GM21447 (cell line): ENCODE results near the gene PKIG.
"Not testable (repeated sequence)": the region's sequence is repeated elsewhere in the genome, so short reads cannot be mapped to it uniquely, and the experiment has no call there.

Experiments
- ATAC-seq: cut with Tn5 transposase; IDR thresholded peaks from one replicate; pipeline ENCODE4 v1.9.1; 2021; ENCODE audit not compliant: unreplicated experiment

The PKIG gene

DNA sequence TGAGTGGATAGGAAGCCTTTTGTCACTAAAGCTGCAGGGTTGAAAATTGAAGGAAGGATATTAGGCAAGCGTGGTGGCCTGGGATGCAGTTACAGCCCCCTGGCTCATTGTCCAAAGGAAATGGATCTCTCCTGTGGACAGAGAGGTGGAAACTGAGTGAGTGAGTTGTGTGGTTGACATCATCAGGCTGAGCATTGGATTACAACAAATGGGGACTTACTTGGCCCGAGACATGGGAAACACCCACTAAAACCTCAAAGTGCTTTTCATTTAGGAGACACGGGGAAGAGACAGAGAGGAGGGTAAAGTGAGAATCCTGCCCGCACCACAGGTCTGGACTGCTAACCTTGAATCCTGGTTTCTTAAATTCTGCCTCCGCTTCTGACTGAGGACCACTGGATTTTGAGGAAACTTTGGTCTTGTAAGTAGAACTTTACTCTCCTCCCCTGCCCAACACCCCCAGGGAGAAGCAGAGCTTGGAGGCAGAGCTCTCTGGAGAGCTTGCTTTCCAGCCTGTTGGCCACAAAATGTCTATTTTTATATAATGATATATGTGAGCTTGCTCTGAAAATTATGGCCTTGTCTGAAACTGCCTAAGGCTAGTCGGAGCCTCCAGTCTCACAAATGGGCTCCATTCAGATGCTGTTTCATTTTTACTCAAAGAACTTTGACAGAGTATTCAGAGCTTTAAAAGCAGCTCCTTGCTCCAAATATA, at the start of gene PKIG:
PKIG (plus strand) TSS at position 269 of the 715 bp plus-strand sequence. CDS start 31,978 bp downstream, outside the sequence.
- ATAC-seq: no peak

DNA sequence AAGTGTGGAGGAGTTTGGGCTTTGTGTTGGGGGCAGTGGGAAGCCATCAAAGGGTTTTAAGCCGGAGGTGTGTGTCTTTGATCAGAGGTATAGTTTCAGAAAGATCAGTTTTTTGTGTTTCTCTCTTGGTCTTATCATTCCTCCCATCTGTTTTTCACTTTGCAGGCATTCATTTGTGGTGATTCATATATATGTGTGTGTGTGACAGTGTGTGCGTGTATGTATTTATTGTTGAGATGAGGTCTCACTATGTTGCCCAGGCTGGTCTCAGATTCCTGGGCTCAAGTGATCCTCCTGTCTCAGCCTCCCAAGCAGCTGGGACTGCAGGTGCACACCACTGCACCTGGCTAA, 49.4 kb upstream of the PKIG start:
- no peak for ATAC-seq

DNA sequence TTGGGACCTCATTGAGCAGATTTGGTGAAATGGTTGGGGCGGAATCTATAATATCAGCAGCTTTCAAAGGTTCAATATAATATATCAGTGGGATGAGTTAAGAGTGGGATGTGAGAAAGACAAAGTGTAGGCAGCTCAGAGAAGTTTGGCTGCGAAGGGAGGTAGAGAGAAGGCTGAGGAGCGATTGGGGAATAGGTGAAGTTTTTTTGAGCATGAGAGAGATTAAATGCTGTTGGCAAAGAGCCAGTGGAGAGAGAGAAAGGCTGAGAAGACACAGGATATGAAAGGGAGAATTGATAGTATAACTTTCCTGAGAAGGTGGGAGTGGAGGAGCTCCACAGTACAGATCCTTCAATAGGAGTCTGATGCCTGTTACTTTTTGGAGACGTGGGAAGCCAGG, 48.5 kb upstream of the PKIG start:
- no peak for ATAC-seq

DNA sequence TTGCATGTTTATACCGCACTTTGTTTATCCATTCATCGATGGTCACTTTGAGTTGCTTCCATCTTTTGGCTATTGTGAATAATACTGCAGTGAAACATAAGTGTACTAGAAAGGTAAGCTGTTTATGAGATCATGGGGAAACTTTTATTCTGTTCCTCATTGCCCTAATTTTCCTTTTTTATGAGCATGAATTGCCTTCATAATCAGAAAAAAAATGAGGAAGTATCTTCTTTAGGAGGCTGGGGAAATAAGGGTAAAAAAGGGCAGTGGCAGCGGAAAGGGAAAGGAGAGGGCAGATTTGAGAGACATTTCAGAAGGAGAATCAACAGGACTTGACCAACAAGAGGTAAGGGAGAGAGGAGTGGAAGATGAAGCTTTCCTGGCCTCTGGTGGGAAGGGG, 46.2 kb upstream of the PKIG start:
- ATAC-seq: no peak

DNA sequence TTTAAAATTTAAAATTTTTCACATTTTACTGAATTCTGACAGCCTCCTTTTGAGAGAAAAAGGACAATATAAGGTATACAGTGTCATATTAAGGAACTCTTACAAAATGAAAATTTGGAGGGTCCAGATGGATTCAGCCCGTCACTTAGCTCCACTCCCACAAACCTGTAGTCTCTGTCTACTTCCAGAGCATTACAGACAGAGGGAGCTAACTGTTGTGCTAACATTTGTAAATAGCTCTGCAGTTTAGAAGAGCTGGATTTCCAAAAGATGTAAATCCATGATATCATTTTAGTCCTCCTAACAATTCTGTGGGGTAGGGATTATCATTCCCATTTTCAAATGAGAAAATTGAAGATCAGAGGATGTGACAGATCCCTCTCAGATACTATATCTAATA, 44.4 kb upstream of the PKIG start:
- no peak for ATAC-seq

DNA sequence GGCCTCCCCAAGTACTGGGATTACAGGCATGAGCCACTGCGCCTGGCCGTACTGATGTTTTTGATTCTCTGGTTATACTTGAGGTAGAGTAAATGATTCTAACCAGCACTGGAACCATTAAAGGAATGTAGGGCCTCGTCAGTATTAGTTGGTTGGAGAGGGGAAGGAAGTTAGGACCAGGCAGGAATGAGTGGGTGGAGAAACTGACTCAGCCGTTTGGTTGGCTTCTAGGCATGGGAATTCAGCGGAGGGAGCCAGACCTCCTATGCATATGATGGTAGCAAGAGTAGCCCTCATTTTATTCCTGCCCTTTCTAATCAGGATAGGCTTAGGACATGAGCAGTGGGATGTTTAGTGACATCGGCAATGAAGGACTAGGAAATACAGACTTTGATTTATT, 41.5 kb upstream of the PKIG start:
- ATAC-seq: no peak

DNA sequence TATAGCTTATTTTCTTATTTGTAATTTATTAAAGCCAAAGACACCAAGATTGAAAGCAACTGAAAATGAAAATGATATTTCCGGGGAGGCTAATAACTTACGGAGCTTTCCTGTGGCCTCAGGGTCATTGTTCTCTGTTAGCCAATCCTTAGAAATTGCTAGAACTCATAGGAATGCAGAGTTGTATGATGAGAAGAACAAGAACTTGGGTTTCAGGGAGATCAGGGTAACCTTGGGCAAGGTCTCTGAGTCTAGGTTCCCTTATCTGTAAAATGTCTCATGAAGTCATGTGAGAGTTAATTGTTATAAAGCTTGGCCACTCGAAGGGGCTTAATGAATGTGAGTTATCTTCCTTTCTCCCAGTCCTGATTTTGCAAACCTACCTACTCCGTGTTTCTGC, 40.4 kb upstream of the PKIG start:
- no peak for ATAC-seq

DNA sequence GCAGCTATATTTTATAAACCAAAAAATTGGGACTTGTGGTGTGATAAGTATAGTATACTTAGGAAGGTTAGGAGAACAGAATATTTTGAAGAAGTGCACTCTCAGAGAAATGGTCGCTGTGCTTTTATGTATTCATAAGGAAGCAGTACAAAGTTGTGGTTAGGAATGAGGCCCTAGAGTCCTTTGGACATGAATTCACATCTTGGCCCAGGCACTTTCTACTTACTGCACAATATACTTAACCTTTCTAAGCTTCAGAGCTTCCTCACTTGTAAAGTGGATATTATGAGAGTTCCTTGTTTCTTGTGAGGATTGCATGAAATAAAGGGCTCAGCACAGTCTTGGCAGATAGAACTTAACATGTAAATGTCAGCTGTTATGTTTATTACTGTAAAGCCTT, 39.5 kb upstream of the PKIG start:
- ATAC-seq: no peak

DNA sequence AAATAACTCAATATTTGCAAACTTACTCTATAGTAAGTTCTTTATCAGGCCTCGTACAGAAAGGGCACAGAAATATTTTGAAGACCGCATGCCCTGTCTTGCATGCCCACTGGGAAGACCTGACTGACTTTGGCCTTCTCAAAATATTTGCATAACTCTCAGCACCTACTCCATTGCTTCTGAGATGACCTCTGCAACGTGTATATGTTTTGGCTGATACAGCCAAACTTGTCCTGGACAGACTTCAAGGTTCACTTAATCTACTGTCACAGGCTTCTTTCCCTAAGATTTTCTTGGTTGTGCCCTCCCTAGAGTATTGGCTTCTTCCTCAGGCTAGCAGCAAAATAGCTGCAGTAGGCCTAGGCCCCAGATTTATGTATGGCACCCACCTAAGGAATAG, 39.0 kb upstream of the PKIG start:
- ATAC-seq: no peak

DNA sequence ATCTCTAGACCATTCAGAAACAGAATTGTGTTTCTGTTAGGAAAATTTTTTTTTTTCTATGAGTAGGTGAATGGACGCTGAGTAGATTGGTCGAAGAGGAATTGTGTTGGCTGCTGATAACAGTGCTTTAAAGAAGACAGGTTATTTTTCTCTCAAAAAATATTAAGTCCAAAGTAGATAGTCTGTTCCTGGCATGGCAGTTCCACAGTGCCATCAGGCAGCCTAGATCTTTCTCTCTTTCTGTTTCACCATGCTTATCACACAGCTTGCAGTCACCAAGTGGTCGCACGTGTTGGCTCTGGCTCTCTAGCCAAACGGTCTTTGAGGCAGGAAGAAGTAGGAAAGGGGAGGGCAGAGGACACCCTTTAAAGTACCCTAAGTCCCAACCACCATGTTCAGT, 38.1 kb upstream of the PKIG start:
- ATAC-seq: no peak

DNA sequence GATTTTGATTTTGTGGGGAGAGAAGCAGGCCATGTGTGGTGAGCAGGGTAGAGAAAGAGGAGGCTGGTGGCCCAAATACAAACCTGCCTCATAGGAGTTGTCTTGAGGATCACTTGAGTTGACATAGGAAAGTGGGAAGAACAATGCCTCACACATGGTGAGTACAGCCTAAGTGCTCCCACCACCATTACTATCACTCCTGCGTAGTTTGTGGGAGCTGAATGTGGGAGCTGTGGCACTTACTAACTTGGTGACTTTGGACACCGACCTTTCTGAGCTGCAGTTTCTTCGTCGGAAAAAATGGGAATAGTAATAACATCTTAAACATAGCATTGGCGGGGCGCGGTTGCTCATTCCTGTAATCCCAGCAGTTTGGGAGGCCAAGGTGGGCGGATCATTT, 35.0 kb upstream of the PKIG start:
- ATAC-seq: no peak

DNA sequence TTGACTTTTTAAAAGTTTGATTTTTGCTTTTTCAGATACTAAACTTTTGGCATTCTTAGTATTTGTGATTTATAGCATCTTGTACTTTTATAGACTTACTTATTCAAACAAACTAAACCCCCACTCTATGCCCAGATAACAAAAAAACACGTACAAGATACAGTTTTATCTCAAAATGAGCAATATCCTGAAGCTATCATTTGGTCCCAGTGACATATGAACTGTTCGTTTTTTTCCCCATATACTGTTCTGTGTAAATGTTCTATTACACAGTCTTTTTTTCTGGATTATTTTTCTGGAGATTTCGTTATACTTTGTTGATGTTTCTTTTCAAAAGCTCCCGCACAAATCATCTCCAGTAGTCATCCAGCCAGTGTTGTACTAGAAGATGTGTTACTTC, 33.3 kb upstream of the PKIG start:
- no peak for ATAC-seq

DNA sequence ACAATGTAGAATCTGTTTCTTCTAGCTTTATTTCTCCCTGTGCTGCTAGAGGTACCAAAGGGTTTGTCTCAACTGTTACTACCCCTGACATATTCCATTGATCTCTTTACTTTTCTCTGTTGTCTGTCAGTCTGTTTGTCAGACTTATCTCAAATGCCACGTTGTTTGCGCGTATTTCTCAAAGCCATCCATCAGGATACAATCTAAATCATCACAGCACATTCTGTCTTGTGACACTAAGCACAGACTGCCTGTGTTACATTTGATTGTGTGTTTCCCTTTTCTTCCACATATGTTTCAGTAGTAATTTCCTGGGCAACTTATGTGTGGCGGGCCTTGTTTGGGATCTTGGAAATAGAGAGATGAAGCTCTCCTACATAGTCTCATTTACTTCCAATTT, 30.3 kb upstream of the PKIG start:
- no peak for ATAC-seq

DNA sequence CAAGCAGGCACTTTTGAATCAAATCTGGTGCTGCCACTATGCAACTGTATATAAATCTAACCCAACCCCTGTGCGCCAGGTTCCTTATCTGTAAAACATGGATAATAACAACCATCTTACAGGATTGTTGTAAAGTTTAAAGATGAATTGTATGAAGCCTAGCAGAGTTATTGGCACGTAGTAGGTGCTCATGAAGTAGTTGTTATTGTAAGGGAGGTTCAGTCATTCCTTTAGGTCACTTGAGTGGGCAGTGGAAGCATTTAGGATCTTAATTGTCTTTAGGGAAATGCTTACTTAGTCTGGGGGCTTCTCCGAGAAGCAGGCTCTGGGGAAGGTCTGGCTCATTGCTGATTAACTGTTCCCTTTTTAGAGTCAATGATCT, 29.8 kb upstream of the PKIG start:
- ATAC-seq: no peak

DNA sequence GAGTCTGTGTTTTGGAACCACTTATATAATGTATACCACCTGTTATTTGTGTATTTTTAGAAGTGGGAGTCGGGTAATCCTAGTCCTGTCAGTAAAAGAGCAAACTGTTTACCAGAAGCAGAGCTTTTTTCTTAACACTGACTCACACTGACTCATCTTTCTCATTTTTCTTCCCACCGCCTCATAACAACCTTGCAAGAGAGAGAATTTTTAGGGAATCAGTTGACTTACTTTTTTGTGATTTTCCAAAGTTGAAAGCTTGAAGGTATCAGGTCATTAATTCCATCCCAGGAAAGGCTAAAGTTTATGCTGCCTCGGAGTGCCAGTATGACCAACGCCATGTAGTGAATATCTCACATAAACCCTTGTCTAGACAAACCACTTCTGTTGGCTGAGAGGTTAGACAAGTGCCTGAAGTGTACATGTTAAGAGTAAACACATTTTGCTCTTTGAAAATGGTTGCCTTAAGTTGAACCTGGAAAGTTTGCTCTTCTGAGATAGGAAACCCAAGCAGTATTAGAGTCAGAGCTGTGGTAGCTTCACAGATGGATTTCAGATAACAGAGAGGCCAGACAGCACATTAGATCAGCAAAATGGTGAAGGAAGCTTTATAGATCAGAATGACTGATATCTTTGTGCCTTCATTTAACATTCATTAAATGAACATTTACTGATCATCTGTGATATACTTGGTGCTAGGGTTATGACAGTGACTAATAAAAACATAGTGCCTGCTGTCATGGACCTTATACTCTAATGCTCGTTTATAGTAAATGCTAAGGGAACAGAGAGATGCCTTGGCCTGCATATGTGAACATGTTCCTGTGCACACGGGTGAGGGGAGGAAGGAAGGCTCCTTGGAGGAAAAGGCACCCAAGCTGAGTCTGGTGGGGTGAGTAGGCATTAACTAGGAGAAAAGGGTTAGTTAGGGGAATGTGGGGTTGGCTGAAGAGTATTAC, 29.1 kb upstream of the PKIG start:
- no peak for ATAC-seq

DNA sequence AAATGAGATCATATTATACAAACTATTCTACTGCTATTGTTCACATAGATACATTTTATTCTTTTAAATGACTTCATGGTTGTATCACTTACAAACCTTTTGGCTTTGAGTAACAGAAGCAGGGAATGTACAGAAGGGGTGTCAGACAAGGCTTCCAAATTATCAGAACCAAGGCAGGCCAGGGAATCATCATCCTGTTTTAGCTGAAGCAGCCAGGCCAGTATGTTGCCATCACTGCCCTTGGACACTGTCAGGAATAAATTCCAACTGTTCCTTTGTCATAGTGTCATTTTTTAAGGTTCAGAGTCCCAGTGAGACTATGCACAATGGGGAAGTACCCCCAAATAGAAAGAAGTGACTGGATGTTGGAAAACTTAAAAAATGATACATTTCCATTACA, 23.1 kb upstream of the PKIG start:
- ATAC-seq: no peak

DNA sequence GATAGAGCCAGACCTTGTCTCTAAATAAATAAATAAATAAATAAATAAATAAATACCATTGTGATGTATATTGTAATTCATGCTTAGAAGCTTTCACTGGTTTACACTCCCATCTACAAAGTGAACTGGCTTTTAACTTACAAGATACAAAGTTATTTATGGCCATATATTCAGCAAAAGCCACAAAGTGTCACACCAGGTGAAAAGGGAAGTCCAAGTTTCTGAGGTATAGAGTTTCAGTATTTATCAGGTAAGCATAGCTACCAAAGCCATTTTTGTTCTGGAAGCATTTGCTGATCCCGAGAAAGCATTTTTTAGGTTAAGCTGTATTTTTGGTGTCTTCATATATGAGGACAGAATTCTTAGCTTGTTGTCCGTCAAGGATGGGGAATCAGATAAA, 22.1 kb upstream of the PKIG start:
- no peak for ATAC-seq

DNA sequence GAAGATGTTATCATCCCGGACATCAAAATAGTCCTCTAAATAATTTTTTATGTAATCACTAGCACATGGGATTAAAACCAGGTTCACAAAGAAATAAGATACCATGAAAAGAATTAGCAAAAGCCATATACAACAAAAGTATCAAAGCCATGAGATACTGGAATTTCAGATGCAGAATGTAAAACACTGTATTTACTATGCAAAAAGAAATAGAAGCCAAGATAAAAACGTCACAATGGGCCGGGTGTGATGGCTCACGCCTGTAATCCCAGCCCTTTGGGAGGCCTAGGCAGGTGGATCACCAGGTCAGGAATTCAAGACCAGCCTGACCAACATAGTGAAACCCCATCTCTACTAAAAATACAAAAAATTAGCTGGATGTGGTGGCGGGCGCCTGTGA, 21.6 kb upstream of the PKIG start:
- not testable (repeated sequence) for ATAC-seq

DNA sequence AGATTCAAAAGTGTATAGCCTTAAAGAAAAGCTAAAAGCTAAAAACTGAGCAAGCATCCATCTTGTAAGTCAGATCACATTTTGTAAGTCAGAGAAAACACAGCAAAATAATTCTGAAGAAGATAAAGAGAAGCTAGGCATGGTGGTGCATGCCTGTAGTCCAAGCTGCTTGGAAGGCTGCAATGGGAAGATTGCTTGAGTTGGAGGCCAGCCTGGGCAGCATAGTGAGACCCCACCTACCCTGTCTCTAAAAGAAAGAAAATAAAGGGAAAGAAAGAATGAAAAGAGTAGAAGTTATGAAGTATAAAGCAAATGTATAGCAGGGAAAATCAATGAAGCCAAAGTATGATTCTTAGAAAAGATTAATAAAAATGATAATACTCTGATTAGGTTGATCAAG, 20.5 kb upstream of the PKIG start:
- ATAC-seq: no peak

DNA sequence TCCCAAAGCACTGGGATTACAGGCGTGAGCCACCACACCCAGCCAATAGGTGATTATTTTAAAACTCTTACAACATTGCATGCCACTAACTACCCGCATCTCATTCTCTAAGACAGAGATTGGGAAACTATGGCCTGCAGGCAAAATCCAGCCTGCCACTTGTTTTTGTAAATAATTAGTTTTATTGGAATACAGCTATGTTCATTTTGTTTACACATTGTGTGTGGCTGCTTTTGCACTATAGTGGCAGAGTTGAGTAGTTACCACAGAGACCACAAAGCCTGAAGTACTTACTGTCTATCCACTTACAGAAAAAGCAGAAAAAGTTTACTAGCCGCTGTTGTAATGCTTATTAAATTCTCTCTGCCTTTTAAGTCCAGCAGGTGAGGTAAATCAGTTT, 16.4 kb upstream of the PKIG start:
- ATAC-seq: no peak

DNA sequence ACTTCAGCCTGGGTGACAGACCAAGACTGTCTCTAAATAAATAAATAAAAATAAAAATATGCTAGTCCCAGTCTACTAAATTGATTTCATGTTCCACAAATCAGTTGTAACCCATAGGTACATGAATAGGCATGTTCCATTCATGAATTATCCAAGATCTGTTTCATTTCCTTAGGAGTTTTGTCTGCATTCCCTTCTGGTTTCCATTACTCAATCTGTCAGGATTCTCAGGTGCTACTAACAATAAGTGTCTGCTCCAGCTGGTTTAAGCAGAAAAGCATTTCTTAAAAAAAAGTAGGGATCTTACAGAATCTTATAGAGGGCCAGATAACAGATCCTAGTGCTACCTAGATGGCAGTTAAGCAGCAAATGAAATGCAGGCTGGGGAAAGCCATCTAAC, 15.6 kb upstream of the PKIG start:
- no peak for ATAC-seq

DNA sequence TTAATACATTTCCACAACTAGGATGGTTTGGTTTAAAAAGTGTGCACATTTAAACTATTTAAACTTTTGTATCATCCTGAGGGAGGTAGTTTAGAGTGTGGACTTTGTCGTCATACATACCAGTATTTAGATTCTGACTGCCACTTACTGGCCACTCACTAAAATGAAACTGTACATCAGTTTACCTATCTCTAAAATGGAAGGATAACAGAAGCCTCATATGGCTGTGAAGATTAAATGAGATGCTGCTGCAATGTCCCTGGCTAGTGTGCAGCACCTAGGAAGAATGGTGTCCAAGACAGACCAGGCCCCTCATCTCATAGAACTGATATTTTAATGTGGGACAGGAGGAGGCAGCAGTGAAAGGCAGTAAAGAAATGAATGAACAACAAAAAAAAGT, 12.0 kb upstream of the PKIG start:
- ATAC-seq: no peak
